C4-2B (cell line): Measurements from ENCODE around the gene RASAL2.

Experiments
- ZFX ChIP-seq: fragments of 450-650 bp; IDR thresholded peaks from 2 replicates; pipeline ENCODE4 v1.6.1; 2017
- TF ChIP-seq, protein P1 (sequence below): fragments of 450-650 bp; conservative IDR thresholded peaks from 2 replicates; pipeline ENCODE4 v1.5.1; 2017; ENCODE audit warnings: mild to moderate bottlenecking

DNA sequence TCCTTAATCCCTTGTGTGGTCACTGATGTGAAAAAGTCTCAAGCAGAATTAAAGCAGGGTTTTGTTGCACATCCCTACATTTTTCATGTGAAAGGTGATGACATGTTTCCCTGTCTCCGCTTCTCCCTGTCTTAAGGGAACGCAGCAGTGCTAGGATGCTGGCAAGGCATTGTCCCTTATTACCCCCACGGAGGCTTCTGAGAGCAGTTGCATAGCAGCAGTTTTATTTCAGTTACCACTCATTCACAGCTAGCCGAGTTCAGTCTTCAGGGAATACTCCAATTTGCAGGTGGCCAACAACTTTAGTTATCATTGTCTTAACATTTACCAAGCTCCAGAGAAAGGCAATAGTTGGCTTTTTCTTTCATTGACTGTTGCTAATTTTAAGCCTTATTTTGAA is 313.8 kb downstream of the RASAL2 start:
- TF ChIP-seq, protein P1, sequence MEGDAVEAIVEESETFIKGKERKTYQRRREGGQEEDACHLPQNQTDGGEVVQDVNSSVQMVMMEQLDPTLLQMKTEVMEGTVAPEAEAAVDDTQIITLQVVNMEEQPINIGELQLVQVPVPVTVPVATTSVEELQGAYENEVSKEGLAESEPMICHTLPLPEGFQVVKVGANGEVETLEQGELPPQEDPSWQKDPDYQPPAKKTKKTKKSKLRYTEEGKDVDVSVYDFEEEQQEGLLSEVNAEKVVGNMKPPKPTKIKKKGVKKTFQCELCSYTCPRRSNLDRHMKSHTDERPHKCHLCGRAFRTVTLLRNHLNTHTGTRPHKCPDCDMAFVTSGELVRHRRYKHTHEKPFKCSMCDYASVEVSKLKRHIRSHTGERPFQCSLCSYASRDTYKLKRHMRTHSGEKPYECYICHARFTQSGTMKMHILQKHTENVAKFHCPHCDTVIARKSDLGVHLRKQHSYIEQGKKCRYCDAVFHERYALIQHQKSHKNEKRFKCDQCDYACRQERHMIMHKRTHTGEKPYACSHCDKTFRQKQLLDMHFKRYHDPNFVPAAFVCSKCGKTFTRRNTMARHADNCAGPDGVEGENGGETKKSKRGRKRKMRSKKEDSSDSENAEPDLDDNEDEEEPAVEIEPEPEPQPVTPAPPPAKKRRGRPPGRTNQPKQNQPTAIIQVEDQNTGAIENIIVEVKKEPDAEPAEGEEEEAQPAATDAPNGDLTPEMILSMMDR, result no peak
- no peak for TF ChIP-seq ZFX
